GM18868 (cell line): ENCODE measurements around the gene UHRF2.
"Not testable (repeated sequence)": the region's sequence is repeated elsewhere in the genome, so short reads cannot be mapped to it uniquely, and the experiment has no call there.

ENCODE experiments used
- ATAC-seq: cut with Tn5 transposase; IDR thresholded peaks from one replicate; pipeline ENCODE4 v1.9.1; 2021; ENCODE audit warnings: mild to moderate bottlenecking, moderate library complexity; ENCODE audit not compliant: unreplicated experiment

Gene UHRF2

GRCh38 chr9:6479959-6480358 is 67.0 kb downstream of the UHRF2 start:
- ATAC-seq = no peak

GRCh38 chr9:6484210-6484609 is 71.2 kb downstream of the UHRF2 start:
- ATAC-seq = no peak

GRCh38 chr9:6488395-6488794 is 75.4 kb downstream of the UHRF2 start:
- ATAC-seq = no peak

GRCh38 chr9:6489099-6489498 is 76.1 kb downstream of the UHRF2 start:
- no peak for ATAC-seq

- no peak for ATAC-seq
Measured at GRCh38 chr9:6490863-6491262, 77.9 kb downstream of the UHRF2 start.

GRCh38 chr9:6495466-6495865 is 82.5 kb downstream of the UHRF2 start:
- ATAC-seq = no peak

- ATAC-seq = no peak
Measured at GRCh38 chr9:6498982-6499381, 86.0 kb downstream of the UHRF2 start.

GRCh38 chr9:6501526-6502210 is 88.7 kb downstream of the UHRF2 start:
- ATAC-seq = no peak

- no peak for ATAC-seq
Measured at GRCh38 chr9:6502399-6502798, 89.4 kb downstream of the UHRF2 start.

- no peak for ATAC-seq
Measured at GRCh38 chr9:6506571-6506970, 93.6 kb downstream of the UHRF2 start.

- ATAC-seq = no peak
Measured at GRCh38 chr9:6512085-6512657, 99.2 kb downstream of the UHRF2 start.

GRCh38 chr9:6522263-6522662 is 109.3 kb downstream of the UHRF2 start:
- no peak for ATAC-seq

GRCh38 chr9:6525326-6526045 is 112.5 kb downstream of the UHRF2 start:
- no peak for ATAC-seq

- ATAC-seq = no peak
Measured at GRCh38 chr9:6535594-6535993, 122.6 kb downstream of the UHRF2 start.

GRCh38 chr9:6538666-6539071 is 125.7 kb downstream of the UHRF2 start:
- no peak for ATAC-seq

- ATAC-seq = not testable (repeated sequence)
Measured at GRCh38 chr9:6542617-6543016, 129.6 kb downstream of the UHRF2 start.

GRCh38 chr9:6543204-6543603 is 130.2 kb downstream of the UHRF2 start:
- ATAC-seq = no peak

- ATAC-seq = no peak
Measured at GRCh38 chr9:6545017-6545691, 132.2 kb downstream of the UHRF2 start.

GRCh38 chr9:6549106-6549800 is 136.3 kb downstream of the UHRF2 start:
- no peak for ATAC-seq

GRCh38 chr9:6551136-6551535 is 138.1 kb downstream of the UHRF2 start:
- no peak for ATAC-seq

- ATAC-seq = no peak
Measured at GRCh38 chr9:6552033-6552432, 139.0 kb downstream of the UHRF2 start.
